ENCODE measurements around the gene CADM4.

Gene CADM4

GRCh38 chr19:43633520-43633919, 6.1 kb downstream of the CADM4 start:
- DNase-seq, result no peak

GRCh38 chr19:43631491-43631890, 8.2 kb downstream of the CADM4 start:
- DNase-seq, result no peak

- no peak for DNase-seq
Measured at GRCh38 chr19:43628646-43629326, 10.9 kb downstream of the CADM4 start.

- DNase-seq, result no peak
Measured at GRCh38 chr19:43626838-43627237, 12.8 kb downstream of the CADM4 start.

- no peak for DNase-seq
Measured at GRCh38 chr19:43625918-43626579, 13.6 kb downstream of the CADM4 start.

- no peak for DNase-seq
Measured at GRCh38 chr19:43624933-43625332, 14.7 kb downstream of the CADM4 start.

GRCh38 chr19:43623889-43624670, 15.6 kb downstream of the CADM4 start:
- DNase-seq, result no peak

- no peak for DNase-seq
Measured at GRCh38 chr19:43622956-43623355, 16.7 kb downstream of the CADM4 start.

- DNase-seq, result no peak
Measured at GRCh38 chr19:43622070-43622469, 17.6 kb downstream of the CADM4 start.

GRCh38 chr19:43620061-43621001, 19.3 kb downstream of the CADM4 start:
- no peak for DNase-seq

- peak; percentile 93 for DNase-seq
Measured at GRCh38 chr19:43619262-43620060, 20.2 kb downstream of the CADM4 start, which contains the start of gene ZNF428. Gene ZNF428, minus strand, starts transcription at chr19:43619629. Its CDS starts 5,325 bp downstream, at chr19:43614304.

GRCh38 chr19:43618921-43619261, 20.8 kb downstream of the CADM4 start:
- DNase-seq, result peak; percentile 84

- DNase-seq, result no peak
Measured at GRCh38 chr19:43616954-43617353, 22.7 kb downstream of the CADM4 start.

GRCh38 chr19:43616306-43616705, 23.3 kb downstream of the CADM4 start:
- DNase-seq, result no peak

- DNase-seq, result no peak
Measured at GRCh38 chr19:43612374-43612773, 27.3 kb downstream of the CADM4 start.

- DNase-seq, result no peak
Measured at GRCh38 chr19:43611788-43612187, 27.9 kb downstream of the CADM4 start, which contains the start of gene SRRM5. Gene SRRM5, plus strand, starts transcription at chr19:43612088. Its CDS starts 34 bp downstream, at chr19:43612122.

- DNase-seq, result no peak
Measured at GRCh38 chr19:43610493-43610892, 29.2 kb downstream of the CADM4 start.

- no peak for DNase-seq
Measured at GRCh38 chr19:43609872-43610271, 29.8 kb downstream of the CADM4 start.

GRCh38 chr19:43607238-43608205, 32.1 kb downstream of the CADM4 start:
- DNase-seq, result no peak

GRCh38 chr19:43606569-43607229, 33.0 kb downstream of the CADM4 start:
- DNase-seq, result no peak
